ENCODE measurements around the gene RBBP9.

Gene RBBP9

GRCh38 chr20:18440403-18440802 lies 56.6 kb downstream of the RBBP9 start:
- TF ChIP-seq CTCF (IDR thresholded peaks at IDR 0.05; ENCODE audit: borderline replicate concordance, insufficient read depth, low read depth, low read length): no peak
- H3K4me3 ChIP-seq (ENCODE audit: low read depth, low read length): no peak overlapping the region

- no peak for TF ChIP-seq CTCF (IDR thresholded peaks at IDR 0.05; ENCODE audit: borderline replicate concordance, insufficient read depth, low read depth, low read length)
- H3K4me3 ChIP-seq (ENCODE audit: low read depth, low read length): no peak overlapping the region
These were observed 60.2 kb downstream of the RBBP9 start for GRCh38 chr20:18436847-18437246.

Measured in GM12875 (cell line).